SJSA1 (cell line): ENCODE measurements around the gene CNTLN. TPM values are rescaled to one million over a fixed set of nuclear protein-coding genes. Genes with fewer than 3 reads are reported as not detected.
"Not testable (repeated sequence)": the region's sequence is repeated elsewhere in the genome, so short reads cannot be mapped to it uniquely, and the experiment has no call there.

Experiments
- DNase-seq, 2 experiments: peaks; one replicate each; pipeline ENCODE4 v3.0.0-alpha.2; 2015 to 2020; ENCODE audit warnings: low spot score in 2 of 2, low read depth in 1 of 2
- H3K27ac ChIP-seq: fragments of 250-450 bp; sonication (Bioruptor Pico); 2 replicates; pipeline ENCODE4 v1.5.1; 2020; ENCODE audit warnings: mild to moderate bottlenecking, moderate library complexity
- H3K27me3 ChIP-seq: fragments of 250-450 bp; sonication (Bioruptor Pico); replicated peaks from 2 replicates; pipeline ENCODE4 v1.5.1; 2020; ENCODE audit warnings: mild to moderate bottlenecking, moderate library complexity
- H3K36me3 ChIP-seq: fragments of 250-450 bp; sonication (Bioruptor Pico); 2 replicates; pipeline ENCODE4 v1.5.1; 2020; ENCODE audit warnings: mild to moderate bottlenecking
- H3K4me1 ChIP-seq: fragments of 250-450 bp; sonication (Bioruptor Pico); replicated peaks from 2 replicates; pipeline ENCODE4 v1.6.1; 2021; ENCODE audit warnings: mild to moderate bottlenecking
- H3K4me3 ChIP-seq: fragments of 250-450 bp; sonication (Bioruptor Pico); 2 replicates; pipeline ENCODE4 v1.5.1; 2020; ENCODE audit warnings: mild to moderate bottlenecking
- H3K9me3 ChIP-seq: fragments of 250-450 bp; sonication (Bioruptor Pico); replicated peaks from 2 replicates; pipeline ENCODE4 v1.5.1; 2020; ENCODE audit warnings: mild to moderate bottlenecking
- total RNA-seq: library from RNA; depleted of rRNA; stranded (reverse); fragments of >200 nt; shearing (Covaris generic); gene quantifications from 2 replicates; pipeline ENCODE4 v1.2.3, GENCODE V29; 2014

Gene CNTLN
- total RNA-seq, 1 experiment from 2014 or later = 6.9 TPM

- no peak overlapping the region for H3K27ac ChIP-seq
- no peaks in the 10 kb centered on the region for H3K36me3 ChIP-seq
- no peaks in the 10 kb centered on the region for H3K27me3 ChIP-seq
- no peaks in the 10 kb centered on the region for H3K9me3 ChIP-seq
- H3K4me1 ChIP-seq = peaks cover 6% of the 10 kb centered on the region
- no peak for DNase-seq
- H3K4me3 ChIP-seq = no peak overlapping the region
These were observed 3.7 kb downstream of the CNTLN start for GRCh38 chr9:17138503-17138902.

GRCh38 chr9:17140418-17140817 is 5.6 kb downstream of the CNTLN start:
- H3K4me1 ChIP-seq = no peaks in the 10 kb centered on the region
- DNase-seq = no peak
- no peaks in the 10 kb centered on the region for H3K27me3 ChIP-seq
- no peaks in the 10 kb centered on the region for H3K36me3 ChIP-seq
- H3K27ac ChIP-seq = no peak overlapping the region
- no peak overlapping the region for H3K4me3 ChIP-seq
- no peaks in the 10 kb centered on the region for H3K9me3 ChIP-seq

- Histone ChIP-seq H3K9me3 (no peaks in the 10 kb centered on the region), H3K27ac (no peak overlapping the region), H3K4me3 (no peak overlapping the region), H3K36me3 (0 out of 2 replicates have a peak, but pooled peaks cover 5% of the 10 kb centered on the region), H3K27me3 (no peaks in the 10 kb centered on the region), H3K4me1 (no peaks in the 10 kb centered on the region)
- no peak for DNase-seq
These were observed 13.5 kb downstream of the CNTLN start for GRCh38 chr9:17148324-17148723.

- Histone ChIP-seq H3K9me3 (no peaks in the 10 kb centered on the region), H3K4me3 (no peak overlapping the region), H3K27me3 (no peaks in the 10 kb centered on the region), H3K4me1 (no peaks in the 10 kb centered on the region), H3K36me3 (no peaks in the 10 kb centered on the region), H3K27ac (no peak overlapping the region)
- no peak for DNase-seq
These were observed 24.6 kb downstream of the CNTLN start for GRCh38 chr9:17159469-17159868.

GRCh38 chr9:17160327-17160726 is 25.5 kb downstream of the CNTLN start:
- H3K4me1 ChIP-seq = no peaks in the 10 kb centered on the region
- no peaks in the 10 kb centered on the region for H3K36me3 ChIP-seq
- no peaks in the 10 kb centered on the region for H3K9me3 ChIP-seq
- H3K27me3 ChIP-seq = no peaks in the 10 kb centered on the region
- no peak for DNase-seq
- H3K4me3 ChIP-seq = no peak overlapping the region
- H3K27ac ChIP-seq = no peak overlapping the region

GRCh38 chr9:17165764-17166163 is 30.9 kb downstream of the CNTLN start:
- H3K9me3 ChIP-seq = no peaks in the 10 kb centered on the region
- no peaks in the 10 kb centered on the region for H3K36me3 ChIP-seq
- no peaks in the 10 kb centered on the region for H3K4me1 ChIP-seq
- H3K27ac ChIP-seq = no peak overlapping the region
- no peaks in the 10 kb centered on the region for H3K27me3 ChIP-seq
- DNase-seq = no peak
- no peak overlapping the region for H3K4me3 ChIP-seq

- Histone ChIP-seq H3K27ac (no peak overlapping the region), H3K9me3 (no peaks in the 10 kb centered on the region), H3K4me1 (no peaks in the 10 kb centered on the region), H3K27me3 (no peaks in the 10 kb centered on the region), H3K4me3 (no peak overlapping the region), H3K36me3 (no peaks in the 10 kb centered on the region)
- DNase-seq = no peak
These were observed 31.5 kb downstream of the CNTLN start for GRCh38 chr9:17166346-17166745.

- no peak overlapping the region for H3K27ac ChIP-seq
- no peak overlapping the region for H3K4me3 ChIP-seq
- no peak for DNase-seq
- no peaks in the 10 kb centered on the region for H3K9me3 ChIP-seq
- no peaks in the 10 kb centered on the region for H3K36me3 ChIP-seq
- no peaks in the 10 kb centered on the region for H3K27me3 ChIP-seq
- no peaks in the 10 kb centered on the region for H3K4me1 ChIP-seq
These were observed 36.7 kb downstream of the CNTLN start for GRCh38 chr9:17171309-17172094.

GRCh38 chr9:17177496-17177895 is 42.7 kb downstream of the CNTLN start:
- not testable (repeated sequence) for H3K36me3 ChIP-seq, H3K4me1 ChIP-seq, H3K4me3 ChIP-seq, H3K9me3 ChIP-seq, H3K27me3 ChIP-seq, DNase-seq, H3K27ac ChIP-seq

- Histone ChIP-seq H3K4me1 (no peaks in the 10 kb centered on the region), H3K36me3 (no peaks in the 10 kb centered on the region), H3K9me3 (no peaks in the 10 kb centered on the region), H3K27ac (no peak overlapping the region), H3K4me3 (no peak overlapping the region), H3K27me3 (no peaks in the 10 kb centered on the region)
- DNase-seq = no peak
These were observed 50.7 kb downstream of the CNTLN start for GRCh38 chr9:17185481-17186029.

- H3K9me3 ChIP-seq = no peaks in the 10 kb centered on the region
- H3K27me3 ChIP-seq = no peaks in the 10 kb centered on the region
- H3K36me3 ChIP-seq = no peaks in the 10 kb centered on the region
- peak in 1 of 2 experiments; percentile 0 for DNase-seq
- H3K27ac ChIP-seq = no peak overlapping the region
- no peaks in the 10 kb centered on the region for H3K4me1 ChIP-seq
- H3K4me3 ChIP-seq = no peak overlapping the region
These were observed 56.2 kb downstream of the CNTLN start for GRCh38 chr9:17191082-17191481.

- no peak overlapping the region for H3K27ac ChIP-seq
- no peak for DNase-seq
- H3K4me1 ChIP-seq = no peaks in the 10 kb centered on the region
- H3K4me3 ChIP-seq = no peak overlapping the region
- H3K36me3 ChIP-seq = no peaks in the 10 kb centered on the region
- no peaks in the 10 kb centered on the region for H3K9me3 ChIP-seq
- H3K27me3 ChIP-seq = no peaks in the 10 kb centered on the region
These were observed 69.8 kb downstream of the CNTLN start for GRCh38 chr9:17204611-17205152.

- H3K4me3 ChIP-seq = no peak overlapping the region
- H3K36me3 ChIP-seq = no peaks in the 10 kb centered on the region
- no peaks in the 10 kb centered on the region for H3K9me3 ChIP-seq
- no peaks in the 10 kb centered on the region for H3K4me1 ChIP-seq
- no peak overlapping the region for H3K27ac ChIP-seq
- DNase-seq = no peak
- H3K27me3 ChIP-seq = no peaks in the 10 kb centered on the region
These were observed 81.2 kb downstream of the CNTLN start for GRCh38 chr9:17216011-17216410.

- no peaks in the 10 kb centered on the region for H3K4me1 ChIP-seq
These were observed 81.8 kb downstream of the CNTLN start for GRCh38 chr9:17216646-17217045.

More at GRCh38 chr9:17216646-17217045, 81.8 kb downstream of the CNTLN start:
- Histone ChIP-seq H3K9me3 (no peaks in the 10 kb centered on the region), H3K27ac (no peak overlapping the region), H3K36me3 (no peaks in the 10 kb centered on the region), H3K4me3 (no peak overlapping the region), H3K27me3 (no peaks in the 10 kb centered on the region)
- DNase-seq = no peak
